ENCODE results near the gene MTLN.
A peak's percentile ranks its signal among the peaks of the same experiment; 100 is the strongest.
"Not testable (repeated sequence)": the region's sequence is repeated elsewhere in the genome, so short reads cannot be mapped to it uniquely, and the experiment has no call there.

The MTLN gene

GRCh38 chr2:110216803-110217202 lies 4.5 kb upstream of the MTLN start:
- no peaks in the 10 kb centered on the region for H3K9me3 Mint-ChIP-seq
- no peak for DNase-seq
- H3K4me1 Mint-ChIP-seq (ENCODE audit: low read depth in 2 of 2): peaks cover 5% of the 10 kb centered on the region in 2 donors
- H3K36me3 Mint-ChIP-seq (ENCODE audit: insufficient read depth): peaks cover 12% of the 10 kb centered on the region
- H3K27me3 Mint-ChIP-seq: peaks cover 67 to 68% of the 10 kb centered on the region in 2 donors
- H3K27ac Mint-ChIP-seq: no peak overlapping the region
- no peak for ATAC-seq (replicated peaks)
- H3K4me3 Mint-ChIP-seq: no peak overlapping the region

DNA sequence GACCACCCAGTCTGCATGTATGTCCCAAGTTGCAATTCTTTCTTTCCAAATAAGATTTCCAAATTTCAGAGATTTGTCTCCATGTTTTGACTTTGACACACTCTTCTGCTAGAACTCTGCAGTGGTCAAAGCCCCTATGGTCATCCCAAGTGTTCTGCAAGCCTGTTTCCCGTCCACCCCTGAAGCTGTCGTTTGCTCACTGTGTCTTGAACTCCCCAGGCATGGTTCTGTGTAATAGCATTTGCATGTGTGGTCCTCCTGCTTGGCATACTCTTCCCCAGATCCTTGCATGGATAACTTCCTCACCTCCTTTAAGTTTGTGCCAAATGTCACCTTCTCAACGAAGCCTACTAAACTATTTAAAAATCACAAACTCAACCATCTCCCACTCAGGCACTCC lies 3.9 kb upstream of the MTLN start:
- peaks cover 14% of the 10 kb centered on the region for H3K36me3 Mint-ChIP-seq (ENCODE audit: insufficient read depth)
- DNase-seq: no peak
- no peak overlapping the region for H3K4me3 Mint-ChIP-seq
- no peaks in the 10 kb centered on the region for H3K9me3 Mint-ChIP-seq
- ATAC-seq (replicated peaks): no peak
- no peak overlapping the region for H3K27ac Mint-ChIP-seq
- H3K27me3 Mint-ChIP-seq: peaks cover 61 to 62% of the 10 kb centered on the region in 2 donors
- peaks cover 6 to 9% of the 10 kb centered on the region in 2 donors for H3K4me1 Mint-ChIP-seq (ENCODE audit: low read depth in 2 of 2)

DNA sequence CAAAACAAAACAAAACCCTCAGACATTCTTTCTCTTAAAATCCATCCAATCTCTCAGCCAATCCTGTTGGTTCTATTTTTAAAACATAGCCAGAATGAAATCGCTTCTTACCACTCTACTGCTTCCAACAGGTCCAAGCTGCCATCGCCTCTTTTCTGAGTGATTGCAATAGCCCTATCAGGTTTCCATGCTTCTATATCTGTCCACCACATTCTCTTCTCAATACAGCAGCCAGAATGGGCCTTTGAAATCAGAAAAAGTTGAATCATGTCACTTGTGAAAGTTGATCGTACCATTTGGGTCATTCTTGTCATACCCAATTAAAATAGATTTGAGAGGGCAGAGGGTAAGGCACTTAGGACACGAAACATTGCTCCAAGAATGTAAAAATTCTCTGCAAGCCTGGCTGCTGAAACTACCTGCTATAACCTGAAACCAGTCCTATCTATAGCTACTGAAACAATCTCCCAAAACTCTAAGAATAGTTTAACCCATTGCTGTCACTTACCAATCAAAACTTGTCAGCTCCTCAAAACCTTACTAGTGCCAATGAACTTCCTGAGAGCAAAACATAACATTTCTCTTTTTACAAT lies 3.3 kb upstream of the MTLN start:
- H3K4me3 Mint-ChIP-seq: no peak overlapping the region
- peaks cover 59 to 61% of the 10 kb centered on the region in 2 donors for H3K27me3 Mint-ChIP-seq
- peaks cover 6 to 9% of the 10 kb centered on the region in 2 donors for H3K4me1 Mint-ChIP-seq (ENCODE audit: low read depth in 2 of 2)

DNA sequence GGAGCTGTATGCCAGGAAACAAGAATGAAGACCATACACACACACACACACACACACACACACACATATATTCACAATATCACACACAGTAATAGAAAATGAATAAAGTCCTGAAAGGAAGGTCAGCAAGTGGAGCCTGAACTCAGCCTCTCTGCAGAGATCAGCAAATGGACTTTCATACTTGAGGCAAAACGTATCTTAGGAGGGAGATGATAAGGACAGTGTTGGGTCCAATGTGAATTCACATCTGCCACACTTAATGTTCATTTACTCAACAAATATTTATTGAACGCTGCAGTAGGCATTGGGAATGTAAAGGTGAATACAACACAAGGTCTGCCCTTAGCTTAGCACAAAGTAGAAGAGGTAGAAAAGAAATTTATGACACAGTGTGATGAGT lies 2.7 kb upstream of the MTLN start:
- no peak for DNase-seq
- Mint-ChIP-seq H3K27ac (no peak overlapping the region), H3K9me3 (no peaks in the 10 kb centered on the region), H3K4me3 (no peak overlapping the region), H3K4me1 (ENCODE audit: low read depth in 2 of 2) (peaks cover 6 to 9% of the 10 kb centered on the region in 2 donors), H3K27me3 (peaks cover 53 to 59% of the 10 kb centered on the region in 2 donors), H3K36me3 (ENCODE audit: insufficient read depth) (peaks cover 14% of the 10 kb centered on the region)
- no peak for ATAC-seq (replicated peaks)

More for the DNA sequence above, 3.3 kb upstream of the MTLN start:
- ATAC-seq (replicated peaks): no peak
- no peak for DNase-seq
- Mint-ChIP-seq H3K9me3 (no peaks in the 10 kb centered on the region), H3K36me3 (ENCODE audit: insufficient read depth) (peaks cover 14% of the 10 kb centered on the region), H3K27ac (no peak overlapping the region)

GRCh38 chr2:110213522-110213921 lies 1.2 kb upstream of the MTLN start:
- not testable (repeated sequence) for H3K9me3 Mint-ChIP-seq; ATAC-seq (replicated peaks); H3K27ac Mint-ChIP-seq; DNase-seq; H3K4me3 Mint-ChIP-seq
- Mint-ChIP-seq H3K36me3 (ENCODE audit: insufficient read depth) (peaks cover 17% of the 10 kb centered on the region), H3K27me3 (peaks cover 37 to 44% of the 10 kb centered on the region in 2 donors), H3K4me1 (ENCODE audit: low read depth in 2 of 2) (peaks cover 12 to 20% of the 10 kb centered on the region in 2 donors)

- Mint-ChIP-seq H3K4me1 (ENCODE audit: low read depth in 2 of 2) (peaks cover 21 to 31% of the 10 kb centered on the region in 2 donors), H3K36me3 (ENCODE audit: insufficient read depth) (peaks cover 20% of the 10 kb centered on the region), H3K27me3 (no peaks in the 10 kb centered on the region), H3K4me3 (peak overlapping the region; percentile 89 to 96), H3K27ac (peak overlapping the region in 1 of 2 donors; percentile 97), H3K9me3 (no peaks in the 10 kb centered on the region)
- ATAC-seq (replicated peaks) (no peak), DNase-seq (no peak)
These were observed 6.5 kb downstream of the MTLN start for GRCh38 chr2:110205660-110206455.

GRCh38 chr2:110204408-110205385 lies 7.7 kb downstream of the MTLN start, which contains the start of gene NPHP1:
Gene NPHP1, minus strand, starts transcription at chr2:110205013. Its CDS starts 45 bp downstream, at chr2:110204968.
- Mint-ChIP-seq H3K4me3 (peak within 1 kb of the TSS; percentile 89 to 96), H3K27ac (peak within 1 kb of the TSS; percentile 96 to 97), H3K36me3 (ENCODE audit: insufficient read depth) (peaks cover 20% of the 10 kb centered on the region), H3K9me3 (no peaks in the 10 kb centered on the region), H3K4me1 (ENCODE audit: low read depth in 2 of 2) (peaks cover 21 to 29% of the 10 kb centered on the region in 2 donors), H3K27me3 (no peaks in the 10 kb centered on the region)
- ATAC-seq (replicated peaks) (peak; percentile 97), DNase-seq (peak; percentile 78 to 87 (median 81))

DNA sequence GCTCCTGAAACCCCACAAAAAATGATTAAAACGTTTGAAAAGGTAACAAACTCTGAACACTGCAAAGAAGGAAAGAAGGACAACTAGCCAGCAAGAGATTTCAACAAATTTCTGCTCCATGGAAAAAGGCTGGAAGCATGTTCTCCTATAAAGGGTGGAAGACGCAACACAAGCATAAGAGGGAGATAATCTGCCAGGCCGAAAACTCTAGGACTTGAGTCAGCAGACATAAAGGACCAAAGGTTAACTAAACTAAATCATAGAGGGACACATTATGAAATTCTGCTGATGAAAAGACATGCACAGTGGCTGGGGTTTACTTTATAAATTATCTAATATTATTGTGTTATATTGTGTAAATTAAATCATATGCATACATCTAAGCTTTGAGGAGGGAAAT lies 14.3 kb downstream of the MTLN start:
- no peak for DNase-seq
- H3K27me3 Mint-ChIP-seq: no peaks in the 10 kb centered on the region
- H3K4me1 Mint-ChIP-seq (ENCODE audit: low read depth in 2 of 2): no peaks in the 10 kb centered on the region
- no peaks in the 10 kb centered on the region for H3K36me3 Mint-ChIP-seq (ENCODE audit: insufficient read depth)
- ATAC-seq (replicated peaks): no peak
- H3K4me3 Mint-ChIP-seq: no peak overlapping the region
- H3K27ac Mint-ChIP-seq: no peak overlapping the region
- H3K9me3 Mint-ChIP-seq: no peaks in the 10 kb centered on the region

GRCh38 chr2:110197452-110197851 lies 14.9 kb downstream of the MTLN start:
- Mint-ChIP-seq H3K36me3 (ENCODE audit: insufficient read depth) (no peaks in the 10 kb centered on the region), H3K4me3 (no peak overlapping the region), H3K27ac (no peak overlapping the region), H3K4me1 (ENCODE audit: low read depth in 2 of 2) (no peaks in the 10 kb centered on the region), H3K9me3 (no peaks in the 10 kb centered on the region), H3K27me3 (peaks cover 0 to 1% of the 10 kb centered on the region in 2 donors)
- DNase-seq (no peak), ATAC-seq (replicated peaks) (no peak)

GRCh38 chr2:110190169-110190568 lies 22.2 kb downstream of the MTLN start:
- not testable (repeated sequence) for H3K36me3 Mint-ChIP-seq (ENCODE audit: insufficient read depth)

DNA sequence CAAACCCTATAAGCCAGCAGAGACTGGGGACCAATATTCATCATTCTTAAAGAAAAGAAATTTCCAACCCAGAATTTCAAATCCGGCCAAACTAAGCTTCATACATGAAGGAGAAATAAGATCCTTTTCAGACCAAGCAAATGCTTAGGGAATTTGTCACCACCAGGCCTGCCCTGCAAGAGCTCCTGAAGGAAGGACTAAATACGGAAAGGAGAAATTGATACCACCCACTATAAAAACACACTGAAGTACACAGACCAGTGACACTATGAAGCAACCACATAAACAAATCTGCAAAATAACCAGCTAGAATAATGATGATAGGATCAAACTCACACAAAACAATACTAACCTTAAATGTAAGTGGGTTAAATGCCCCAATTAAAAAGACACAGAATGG lies 29.9 kb downstream of the MTLN start:
- Mint-ChIP-seq H3K9me3 (peaks cover 0 to 7% of the 10 kb centered on the region in 2 donors), H3K4me3 (no peak overlapping the region), H3K27me3 (peaks cover 60 to 68% of the 10 kb centered on the region in 2 donors), H3K27ac (no peak overlapping the region), H3K4me1 (ENCODE audit: low read depth in 2 of 2) (no peaks in the 10 kb centered on the region), H3K36me3 (ENCODE audit: insufficient read depth) (no peaks in the 10 kb centered on the region)
- DNase-seq (no peak), ATAC-seq (replicated peaks) (no peak)

More at GRCh38 chr2:110190169-110190568, 22.2 kb downstream of the MTLN start:
- not testable (repeated sequence) for DNase-seq; H3K9me3 Mint-ChIP-seq; H3K4me3 Mint-ChIP-seq; H3K4me1 Mint-ChIP-seq (ENCODE audit: low read depth in 2 of 2); ATAC-seq (replicated peaks); H3K27ac Mint-ChIP-seq
- H3K27me3 Mint-ChIP-seq: peaks cover 29 to 34% of the 10 kb centered on the region in 2 donors

DNA sequence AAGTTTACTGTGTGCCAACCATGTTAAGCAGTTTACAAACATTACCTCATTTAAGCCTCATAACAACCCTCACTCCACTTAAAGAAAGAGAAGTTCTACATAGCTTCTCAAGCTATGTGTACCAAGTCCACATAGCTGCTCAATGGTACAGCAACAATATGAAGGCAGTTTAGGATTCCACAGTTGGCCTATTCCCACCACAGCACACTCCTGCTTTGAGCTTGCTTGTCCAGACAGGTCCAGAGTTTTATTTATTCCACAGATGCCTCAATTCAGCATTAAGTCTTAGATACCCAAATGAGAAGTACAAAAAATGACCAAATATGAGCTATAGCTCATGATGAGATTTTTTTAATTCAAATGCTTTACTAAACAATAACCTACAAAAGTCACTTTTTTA lies 32.3 kb downstream of the MTLN start:
- Mint-ChIP-seq H3K36me3 (ENCODE audit: insufficient read depth) (no peaks in the 10 kb centered on the region), H3K4me3 (no peak overlapping the region), H3K27ac (no peak overlapping the region)

GRCh38 chr2:110173523-110173922 lies 38.8 kb downstream of the MTLN start:
- peaks cover 0 to 23% of the 10 kb centered on the region in 2 donors for H3K27me3 Mint-ChIP-seq
- H3K36me3 Mint-ChIP-seq (ENCODE audit: insufficient read depth): no peaks in the 10 kb centered on the region
- H3K4me1 Mint-ChIP-seq (ENCODE audit: low read depth in 2 of 2): peaks cover 3 to 4% of the 10 kb centered on the region in 2 donors
- no peak overlapping the region for H3K4me3 Mint-ChIP-seq
- ATAC-seq (replicated peaks) (no peak), DNase-seq (no peak)
- no peaks in the 10 kb centered on the region for H3K9me3 Mint-ChIP-seq
- H3K27ac Mint-ChIP-seq: no peak overlapping the region

More for the DNA sequence above, 32.3 kb downstream of the MTLN start:
- peaks cover 52 to 57% of the 10 kb centered on the region in 2 donors for H3K27me3 Mint-ChIP-seq
- DNase-seq (no peak), ATAC-seq (replicated peaks) (no peak)
- no peaks in the 10 kb centered on the region for H3K4me1 Mint-ChIP-seq (ENCODE audit: low read depth in 2 of 2)
- H3K9me3 Mint-ChIP-seq: peaks cover 0 to 7% of the 10 kb centered on the region in 2 donors
